OCI-LY1 (cell line): ENCODE measurements around the gene PTPRU.
A peak's percentile ranks its signal among the peaks of the same experiment; 100 is the strongest.

Experiments
- H2AFZ ChIP-seq: fragments of 200-600 bp; sonication (generic), shearing (Covaris generic); 2 replicates; pipeline ENCODE4 v1.6.0; 2014; ENCODE audit warnings: antibody characterized with exemption, mild to moderate bottlenecking, low read length
- H3F3A ChIP-seq: fragments of 200-600 bp; sonication (generic), shearing (Covaris generic); 2 replicates; pipeline ENCODE4 v1.6.0; 2014; ENCODE audit warnings: mild to moderate bottlenecking, antibody characterized with exemption, low read length, moderate library complexity; ENCODE audit not compliant: insufficient read depth
- H3K27ac ChIP-seq: fragments of 200-600 bp; sonication (generic); 2 replicates; pipeline ENCODE4 v1.5.1; 2014; ENCODE audit warnings: low read length, mixed run types, mild to moderate bottlenecking, low read depth; ENCODE audit not compliant: poor library complexity, severe bottlenecking
- H3K27me3 ChIP-seq: fragments of 200-600 bp; sonication (generic); 2 replicates; pipeline ENCODE4 v1.6.0; 2014; ENCODE audit warnings: antibody characterized with exemption, mild to moderate bottlenecking, low read length, moderate library complexity; ENCODE audit not compliant: insufficient read depth
- H3K36me3 ChIP-seq: fragments of 200-600 bp; sonication (generic); 2 replicates; pipeline ENCODE4 v1.6.1; 2014; ENCODE audit warnings: mild to moderate bottlenecking, antibody characterized with exemption, low read length, moderate library complexity, mixed read lengths; ENCODE audit not compliant: insufficient read depth
- H3K4me1 ChIP-seq: fragments of 200-600 bp; sonication (generic); 2 replicates; pipeline ENCODE4 v1.5.1; 2014; ENCODE audit warnings: mild to moderate bottlenecking, low read length, moderate library complexity; ENCODE audit not compliant: insufficient read depth, severe bottlenecking
- H3K4me2 ChIP-seq: fragments of 200-600 bp; sonication (generic), shearing (Covaris generic); 2 replicates; pipeline ENCODE4 v1.6.1; 2014; ENCODE audit warnings: low read length
- H3K4me3 ChIP-seq: fragments of 200-600 bp; sonication (generic); 2 replicates; pipeline ENCODE4 v1.5.1; 2014; ENCODE audit warnings: low read length, low read depth, mild to moderate bottlenecking, mixed read lengths; ENCODE audit not compliant: poor library complexity, severe bottlenecking
- H3K79me2 ChIP-seq: fragments of 200-600 bp; shearing (Covaris generic); 2 replicates; pipeline ENCODE4 v1.6.1; 2016; ENCODE audit warnings: mixed run types, low read length, mixed read lengths; ENCODE audit not compliant: insufficient read depth
- H3K9ac ChIP-seq: fragments of 200-600 bp; sonication (generic), shearing (Covaris generic); 2 replicates; pipeline ENCODE4 v1.6.1; 2014; ENCODE audit warnings: mild to moderate bottlenecking, low read length, mixed read lengths
- H3K9me2 ChIP-seq: fragments of 200-600 bp; sonication (generic), shearing (Covaris generic); 2 replicates; pipeline ENCODE4 v1.6.1; 2014; ENCODE audit warnings: low read depth, mild to moderate bottlenecking, low read length, mixed read lengths
- H3K9me3 ChIP-seq: fragments of 200-600 bp; shearing (Covaris generic); 2 replicates; pipeline ENCODE4 v1.6.1; 2014; ENCODE audit warnings: low read length, mixed read lengths
- H4K20me1 ChIP-seq: fragments of 200-600 bp; sonication (generic), shearing (Covaris generic); 2 replicates; pipeline ENCODE4 v1.6.0; 2016; ENCODE audit warnings: mild to moderate bottlenecking, low read length; ENCODE audit not compliant: insufficient read depth
- EZH2 ChIP-seq: fragments of 200-600 bp; sonication (generic), shearing (Covaris generic); IDR thresholded peaks from 2 replicates; pipeline ENCODE4 v1.8.0; 2017; ENCODE audit warnings: borderline replicate concordance, mixed run types, mild to moderate bottlenecking, antibody characterized with exemption, low read length, moderate library complexity, mixed read lengths
- TF ChIP-seq, protein P1 (sequence below): fragments of 200-600 bp; sonication (generic), shearing (Covaris generic); IDR thresholded peaks from 2 replicates; pipeline ENCODE4 v1.5.1; 2017; ENCODE audit warnings: mild to moderate bottlenecking, antibody characterized with exemption, low read length, moderate library complexity, mixed read lengths

The PTPRU gene

DNA sequence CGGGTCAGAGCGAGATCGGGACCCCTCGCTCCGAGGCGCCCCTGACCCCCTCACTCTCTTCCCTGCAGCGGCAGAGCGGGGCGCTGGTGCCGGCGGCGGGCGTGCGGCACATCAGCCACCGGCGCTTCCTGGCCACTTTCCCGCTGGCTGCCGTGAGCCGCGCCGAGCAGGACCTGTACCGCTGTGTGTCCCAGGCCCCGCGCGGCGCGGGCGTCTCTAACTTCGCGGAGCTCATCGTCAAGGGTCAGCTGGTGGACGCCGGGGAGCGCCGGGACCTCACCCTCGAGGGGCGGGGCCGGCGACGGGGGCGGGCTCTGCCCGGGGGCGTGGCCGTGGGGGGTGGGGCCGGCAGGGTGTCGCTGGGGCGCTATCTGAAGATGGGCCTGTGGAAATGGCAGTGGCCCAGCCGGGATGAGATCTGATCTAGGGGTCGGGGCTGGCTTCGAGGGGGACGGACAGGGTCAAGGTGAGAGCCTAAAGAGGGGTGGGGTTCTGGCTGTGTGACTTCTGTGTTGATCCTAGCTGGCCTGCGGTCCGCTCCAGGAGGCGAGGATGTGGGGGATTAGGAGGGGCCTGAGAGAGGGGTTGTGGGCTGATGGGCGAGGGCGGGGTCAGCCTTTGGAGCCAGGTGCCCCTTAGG is 23.6 kb downstream of the PTPRU start:
- TF ChIP-seq EZH2: no peak
- TF ChIP-seq, protein P1, sequence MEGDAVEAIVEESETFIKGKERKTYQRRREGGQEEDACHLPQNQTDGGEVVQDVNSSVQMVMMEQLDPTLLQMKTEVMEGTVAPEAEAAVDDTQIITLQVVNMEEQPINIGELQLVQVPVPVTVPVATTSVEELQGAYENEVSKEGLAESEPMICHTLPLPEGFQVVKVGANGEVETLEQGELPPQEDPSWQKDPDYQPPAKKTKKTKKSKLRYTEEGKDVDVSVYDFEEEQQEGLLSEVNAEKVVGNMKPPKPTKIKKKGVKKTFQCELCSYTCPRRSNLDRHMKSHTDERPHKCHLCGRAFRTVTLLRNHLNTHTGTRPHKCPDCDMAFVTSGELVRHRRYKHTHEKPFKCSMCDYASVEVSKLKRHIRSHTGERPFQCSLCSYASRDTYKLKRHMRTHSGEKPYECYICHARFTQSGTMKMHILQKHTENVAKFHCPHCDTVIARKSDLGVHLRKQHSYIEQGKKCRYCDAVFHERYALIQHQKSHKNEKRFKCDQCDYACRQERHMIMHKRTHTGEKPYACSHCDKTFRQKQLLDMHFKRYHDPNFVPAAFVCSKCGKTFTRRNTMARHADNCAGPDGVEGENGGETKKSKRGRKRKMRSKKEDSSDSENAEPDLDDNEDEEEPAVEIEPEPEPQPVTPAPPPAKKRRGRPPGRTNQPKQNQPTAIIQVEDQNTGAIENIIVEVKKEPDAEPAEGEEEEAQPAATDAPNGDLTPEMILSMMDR: no peak

DNA sequence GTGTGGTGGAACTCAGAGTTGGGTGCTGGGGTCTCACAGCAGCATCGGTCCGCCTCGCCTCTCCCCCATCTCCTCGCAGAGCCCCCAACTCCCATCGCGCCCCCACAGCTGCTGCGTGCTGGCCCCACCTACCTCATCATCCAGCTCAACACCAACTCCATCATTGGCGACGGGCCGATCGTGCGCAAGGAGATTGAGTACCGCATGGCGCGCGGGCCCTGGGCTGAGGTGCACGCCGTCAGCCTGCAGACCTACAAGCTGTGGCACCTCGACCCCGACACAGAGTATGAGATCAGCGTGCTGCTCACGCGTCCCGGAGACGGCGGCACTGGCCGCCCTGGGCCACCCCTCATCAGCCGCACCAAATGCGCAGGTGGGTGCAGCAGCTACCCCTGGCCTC is 24.2 kb downstream of the PTPRU start:
- no peak overlapping the region for H3K4me2 ChIP-seq
- no peak overlapping the region for H3K27ac ChIP-seq
- no peaks in the 10 kb centered on the region for H3K36me3 ChIP-seq
- H3K4me3 ChIP-seq: no peak overlapping the region
- no peaks in the 10 kb centered on the region for H3K9me3 ChIP-seq
- no peak overlapping the region for H2AFZ ChIP-seq
- H3K27me3 ChIP-seq: no peaks in the 10 kb centered on the region; the same call in 1 of the 2 replicates
- no peaks in the 10 kb centered on the region for H3K79me2 ChIP-seq
- no peak for TF ChIP-seq EZH2
- TF ChIP-seq, protein P1: no peak
- H3K9ac ChIP-seq: no peak overlapping the region
- H3F3A ChIP-seq: no peaks in the 10 kb centered on the region
- no peaks in the 10 kb centered on the region for H3K4me1 ChIP-seq
- H4K20me1 ChIP-seq: no peaks in the 10 kb centered on the region
- no peaks in the 10 kb centered on the region for H3K9me2 ChIP-seq

More for the DNA sequence above, 23.6 kb downstream of the PTPRU start:
- H3F3A ChIP-seq: no peaks in the 10 kb centered on the region
- no peaks in the 10 kb centered on the region for H3K9me2 ChIP-seq
- no peak overlapping the region for H3K9ac ChIP-seq
- H3K27ac ChIP-seq: no peak overlapping the region
- peak overlapping the region; percentile 45 for H3K4me3 ChIP-seq
- H3K79me2 ChIP-seq: no peaks in the 10 kb centered on the region
- no peak overlapping the region for H2AFZ ChIP-seq
- no peaks in the 10 kb centered on the region for H3K9me3 ChIP-seq
- no peaks in the 10 kb centered on the region; the same call in 1 of the 2 replicates for H3K27me3 ChIP-seq
- H3K4me2 ChIP-seq: peak overlapping the region; percentile 58
- H3K36me3 ChIP-seq: no peaks in the 10 kb centered on the region
- no peaks in the 10 kb centered on the region for H3K4me1 ChIP-seq
- H4K20me1 ChIP-seq: no peaks in the 10 kb centered on the region

DNA sequence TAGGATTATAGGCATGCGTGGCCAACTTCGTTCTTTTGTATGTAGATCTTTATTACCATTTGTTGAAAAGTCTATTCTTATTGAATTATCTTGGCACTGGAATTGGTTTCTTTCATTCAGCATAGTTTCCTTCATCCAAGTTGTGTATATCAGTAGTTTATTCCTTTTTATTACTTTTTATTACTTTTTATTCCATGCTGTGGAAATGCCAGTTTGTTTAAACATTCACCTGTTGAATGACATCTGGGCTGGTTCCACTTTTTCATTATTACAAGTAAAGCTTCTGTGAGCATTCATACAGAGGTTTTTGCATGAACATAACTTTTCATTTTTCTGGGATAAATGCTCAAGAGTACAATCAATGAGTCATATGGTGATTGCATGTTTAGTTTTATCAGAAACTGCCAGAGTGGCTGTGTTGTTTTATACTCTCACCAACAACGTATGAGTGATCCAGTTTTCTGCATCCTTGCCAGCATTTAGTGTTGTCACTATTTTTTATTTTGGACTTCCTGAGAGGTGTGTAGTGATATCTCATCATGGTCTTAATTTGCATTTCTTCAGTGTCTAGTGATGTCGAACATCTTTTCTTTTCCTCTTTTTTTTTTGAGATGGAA is 28.6 kb downstream of the PTPRU start:
- Histone ChIP-seq H3K79me2 (no peaks in the 10 kb centered on the region), H3K9ac (no peak overlapping the region), H3K27me3 (no peaks in the 10 kb centered on the region; the same call in 1 of the 2 replicates), H3K4me1 (no peaks in the 10 kb centered on the region), H3K36me3 (no peaks in the 10 kb centered on the region), H3F3A (no peaks in the 10 kb centered on the region), H3K4me2 (no peak overlapping the region), H3K4me3 (no peak overlapping the region), H3K9me2 (no peaks in the 10 kb centered on the region), H3K9me3 (no peaks in the 10 kb centered on the region), H2AFZ (no peak overlapping the region), H3K27ac (no peak overlapping the region), H4K20me1 (no peaks in the 10 kb centered on the region)
- TF ChIP-seq, protein P1: no peak
- no peak for TF ChIP-seq EZH2
